ENCODE results near the gene SPAG17.
A peak's percentile ranks its signal among the peaks of the same experiment; 100 is the strongest.

Gene SPAG17

GRCh38 chr1:118073648-118074435 is 111.2 kb downstream of the SPAG17 start:
- peak; percentile 4 for DNase-seq (ENCODE audit: low read depth)
- no peak overlapping the region for H3K4me3 ChIP-seq (ENCODE audit: low read depth, low read length)
- in situ Hi-C loops (cut with HindIII; ENCODE audit: low sequenced_read_pairs): no loop called here
- TF ChIP-seq CTCF (IDR thresholded peaks at IDR 0.05; ENCODE audit: low read depth, low read length, missing control alignments): no peak

- in situ Hi-C loops (cut with HindIII; ENCODE audit: low sequenced_read_pairs): no loop called here
- DNase-seq (ENCODE audit: low read depth): no peak
- no peak overlapping the region for H3K4me3 ChIP-seq (ENCODE audit: low read depth, low read length)
- no peak for TF ChIP-seq CTCF (IDR thresholded peaks at IDR 0.05; ENCODE audit: low read depth, low read length, missing control alignments)
Measured at GRCh38 chr1:118049981-118050380, 135.0 kb downstream of the SPAG17 start.

GRCh38 chr1:118047650-118048224 is 137.3 kb downstream of the SPAG17 start:
- no peak for DNase-seq (ENCODE audit: low read depth)
- in situ Hi-C loops (cut with HindIII; ENCODE audit: low sequenced_read_pairs): no loop called here

GRCh38 chr1:118047006-118047649 is 137.9 kb downstream of the SPAG17 start:
- H3K4me3 ChIP-seq (ENCODE audit: low read depth, low read length): no peak overlapping the region
- in situ Hi-C loops (cut with HindIII; ENCODE audit: low sequenced_read_pairs): no loop called here
- no peak for TF ChIP-seq CTCF (IDR thresholded peaks at IDR 0.05; ENCODE audit: low read depth, low read length, missing control alignments)
- DNase-seq (ENCODE audit: low read depth): no peak

More at GRCh38 chr1:118047650-118048224, 137.3 kb downstream of the SPAG17 start:
- no peak for TF ChIP-seq CTCF (IDR thresholded peaks at IDR 0.05; ENCODE audit: low read depth, low read length, missing control alignments)
- no peak overlapping the region for H3K4me3 ChIP-seq (ENCODE audit: low read depth, low read length)

- in situ Hi-C loops (cut with HindIII; ENCODE audit: low sequenced_read_pairs): no loop called here
- TF ChIP-seq CTCF (IDR thresholded peaks at IDR 0.05; ENCODE audit: low read depth, low read length, missing control alignments): no peak
- H3K4me3 ChIP-seq (ENCODE audit: low read depth, low read length): no peak overlapping the region
- no peak for DNase-seq (ENCODE audit: low read depth)
Measured at GRCh38 chr1:118043624-118044023, 141.4 kb downstream of the SPAG17 start.

GRCh38 chr1:118042501-118042900 is 142.5 kb downstream of the SPAG17 start:
- DNase-seq (ENCODE audit: low read depth): peak; percentile 23
- in situ Hi-C loops (cut with HindIII; ENCODE audit: low sequenced_read_pairs): no loop called here
- no peak for TF ChIP-seq CTCF (IDR thresholded peaks at IDR 0.05; ENCODE audit: low read depth, low read length, missing control alignments)
- H3K4me3 ChIP-seq (ENCODE audit: low read depth, low read length): no peak overlapping the region
